Frontal cortex (tissue), 4 donors: Measurements from ENCODE around the gene ANO7. TPM values are rescaled to one million over a fixed set of nuclear protein-coding genes. Genes with fewer than 3 reads are reported as not detected.

Experiments used
- DNase-seq, 2 donors: peaks; one replicate each; pipeline ENCODE4 v3.0.0; 2012; ENCODE audit warnings: low spot score in 2 of 2
- FAIRE-seq: peaks from 2 replicates; lab custom pipeline; 2012; peaks lifted over from hg19 to GRCh38; lab: Jason Lieb, UNC
- total RNA-seq: library from RNA; depleted of rRNA; stranded (reverse); fragments of >200 nt; gene quantifications from one replicate; pipeline ENCODE4 v1.2.3, GENCODE V29; 2014
- donor health status: control.
- donor health status: control.
- donor health status: control.

ANO7 gene
- total RNA-seq, 1 donor from 2014 or later, result 0.41 TPM

- DNase-seq (no peak), FAIRE-seq (no peak)
Measured at GRCh38 chr2:241237949-241238371, 49.5 kb downstream of the ANO7 start.

- no peak for DNase-seq
- no peak for FAIRE-seq
Measured at GRCh38 chr2:241238693-241239198, 50.3 kb downstream of the ANO7 start.

- FAIRE-seq (no peak), DNase-seq (no peak)
Measured at GRCh38 chr2:241239552-241240202, 51.2 kb downstream of the ANO7 start.

- FAIRE-seq (no peak), DNase-seq (no peak)
Measured at GRCh38 chr2:241240320-241241004, 52.0 kb downstream of the ANO7 start.

GRCh38 chr2:241241669-241242068, 53.2 kb downstream of the ANO7 start:
- FAIRE-seq, result no peak
- no peak for DNase-seq

GRCh38 chr2:241242306-241242705, 53.8 kb downstream of the ANO7 start:
- DNase-seq, result no peak
- no peak for FAIRE-seq

GRCh38 chr2:241244368-241244767, 55.9 kb downstream of the ANO7 start:
- DNase-seq (no peak), FAIRE-seq (no peak)

GRCh38 chr2:241248289-241248688, 59.8 kb downstream of the ANO7 start:
- FAIRE-seq, result no peak
- DNase-seq, result no peak

- FAIRE-seq, result no peak
- no peak for DNase-seq
Measured at GRCh38 chr2:241248897-241249296, 60.4 kb downstream of the ANO7 start.

GRCh38 chr2:241249654-241250053, 61.2 kb downstream of the ANO7 start:
- FAIRE-seq (no peak), DNase-seq (no peak)

- FAIRE-seq (no peak), DNase-seq (no peak)
Measured at GRCh38 chr2:241252778-241253475, 64.5 kb downstream of the ANO7 start.

GRCh38 chr2:241254904-241255351, 66.5 kb downstream of the ANO7 start:
- FAIRE-seq (no peak), DNase-seq (no peak)

GRCh38 chr2:241255542-241256167, 67.2 kb downstream of the ANO7 start:
- FAIRE-seq (no peak), DNase-seq (no peak)

- DNase-seq, result no peak
- no peak for FAIRE-seq
Measured at GRCh38 chr2:241256168-241256545, 67.7 kb downstream of the ANO7 start.

GRCh38 chr2:241257419-241258032, 69.0 kb downstream of the ANO7 start:
- no peak for FAIRE-seq
- DNase-seq, result no peak

- FAIRE-seq (no peak), DNase-seq (no peak)
Measured at GRCh38 chr2:241258505-241259280, 70.2 kb downstream of the ANO7 start.

- DNase-seq (no peak), FAIRE-seq (no peak)
Measured at GRCh38 chr2:241260911-241261310, 72.4 kb downstream of the ANO7 start.

- DNase-seq (no peak), FAIRE-seq (no peak)
Measured at GRCh38 chr2:241261628-241262027, 73.2 kb downstream of the ANO7 start.

- no peak for DNase-seq
- FAIRE-seq, result no peak
Measured at GRCh38 chr2:241263061-241263460, 74.6 kb downstream of the ANO7 start.
